ENCODE results near the gene DIS3L2.

DNA sequence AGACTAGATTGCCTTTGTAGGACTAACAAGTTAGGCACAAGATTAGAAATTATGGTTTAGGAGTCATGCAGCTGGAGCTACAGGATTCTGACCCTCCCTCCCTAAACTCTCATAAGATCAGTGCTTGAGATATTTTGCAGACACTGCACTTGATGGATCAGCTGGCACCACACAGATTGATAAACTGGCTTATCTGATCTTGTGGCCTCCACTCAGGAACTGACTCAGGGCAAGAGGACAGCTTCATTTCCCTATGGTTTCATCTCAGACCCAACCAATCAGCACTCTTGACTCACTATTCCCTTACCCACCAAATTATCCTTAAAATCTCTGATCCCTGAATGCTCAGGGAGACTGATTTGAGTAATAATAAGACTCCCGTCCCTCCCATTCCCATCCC, 152.3 kb downstream of the DIS3L2 start:
- no peak for TF ChIP-seq POLR2A (IDR thresholded peaks at IDR 0.05)
- TF ChIP-seq, protein P1, sequence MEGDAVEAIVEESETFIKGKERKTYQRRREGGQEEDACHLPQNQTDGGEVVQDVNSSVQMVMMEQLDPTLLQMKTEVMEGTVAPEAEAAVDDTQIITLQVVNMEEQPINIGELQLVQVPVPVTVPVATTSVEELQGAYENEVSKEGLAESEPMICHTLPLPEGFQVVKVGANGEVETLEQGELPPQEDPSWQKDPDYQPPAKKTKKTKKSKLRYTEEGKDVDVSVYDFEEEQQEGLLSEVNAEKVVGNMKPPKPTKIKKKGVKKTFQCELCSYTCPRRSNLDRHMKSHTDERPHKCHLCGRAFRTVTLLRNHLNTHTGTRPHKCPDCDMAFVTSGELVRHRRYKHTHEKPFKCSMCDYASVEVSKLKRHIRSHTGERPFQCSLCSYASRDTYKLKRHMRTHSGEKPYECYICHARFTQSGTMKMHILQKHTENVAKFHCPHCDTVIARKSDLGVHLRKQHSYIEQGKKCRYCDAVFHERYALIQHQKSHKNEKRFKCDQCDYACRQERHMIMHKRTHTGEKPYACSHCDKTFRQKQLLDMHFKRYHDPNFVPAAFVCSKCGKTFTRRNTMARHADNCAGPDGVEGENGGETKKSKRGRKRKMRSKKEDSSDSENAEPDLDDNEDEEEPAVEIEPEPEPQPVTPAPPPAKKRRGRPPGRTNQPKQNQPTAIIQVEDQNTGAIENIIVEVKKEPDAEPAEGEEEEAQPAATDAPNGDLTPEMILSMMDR (IDR thresholded peaks at IDR 0.05), result no peak
